Panc1 (cell line): Measurements from ENCODE around the gene SLC7A7. TPM values are rescaled to one million over a fixed set of nuclear protein-coding genes. Genes with fewer than 3 reads are reported as not detected.
"Not testable (repeated sequence)": the region's sequence is repeated elsewhere in the genome, so short reads cannot be mapped to it uniquely, and the experiment has no call there.

ENCODE experiments used
- ATAC-seq: fragments of 200-7000 bp; cut with Tn5 transposase; 2 replicates; pipeline ENCODE4 v1.9.1; 2020; ENCODE audit warnings: mild to moderate bottlenecking, moderate library complexity
- BruUV-seq: library from RNA; stranded (reverse); fragments of 400-500 nt; replicated peaks from 2 replicates; lab custom pipeline; 2021; lab: Mats Ljungman, UMichigan
- CTCF ChIA-PET: fragments of 300-600 bp; sonication (Branson Sonifier 250); formaldehyde crosslinking; loops from one replicate; lab custom pipeline; 2022; ENCODE audit warnings: antibody characterized with exemption; lab: Charles Lee
- POLR2A ChIA-PET: fragments of 300-600 bp; sonication (Branson Sonifier 250); formaldehyde crosslinking; loops from one replicate; lab custom pipeline; 2022; ENCODE audit warnings: antibody characterized with exemption; lab: Charles Lee
- DNase-seq: peaks from one replicate; pipeline ENCODE4 v3.0.0-alpha.2; 2010; ENCODE audit warnings: low read depth, low spot score
- H3K27ac ChIP-seq: 2 replicates; pipeline ENCODE4 v1.5.1; 2011; ENCODE audit warnings: mild to moderate bottlenecking, low read length, inconsistent platforms
- H3K27me3 ChIP-seq: fragments of 200-500 bp; sonication (Bioruptor generic); 2 replicates; pipeline ENCODE4 v1.6.0; 2014; ENCODE audit warnings: low read length, inconsistent platforms; ENCODE audit not compliant: control insufficient read depth, insufficient read depth
- H3K36me3 ChIP-seq: fragments of 200-500 bp; sonication (Bioruptor generic); 2 replicates; pipeline ENCODE4 v1.5.1; 2014; ENCODE audit warnings: inconsistent platforms, mild to moderate bottlenecking, low read length, moderate library complexity; ENCODE audit not compliant: control insufficient read depth, insufficient read depth
- H3K4me1 ChIP-seq: 2 replicates; pipeline ENCODE4 v1.5.1; 2011; ENCODE audit warnings: inconsistent platforms, mild to moderate bottlenecking, low read length, moderate library complexity; ENCODE audit not compliant: control insufficient read depth, insufficient read depth
- H3K4me3 ChIP-seq, 2 experiments: 2 replicates each; pipeline ENCODE4 v1.5.1; 2011 to 2012; ENCODE audit warnings: low read depth in 2 of 2, low read length in 2 of 2, mild to moderate bottlenecking in 2 of 2, inconsistent platforms in 1 of 2, moderate library complexity in 1 of 2
- H3K9me3 ChIP-seq: fragments of 200-500 bp; sonication (Bioruptor generic); 2 replicates; pipeline ENCODE4 v1.5.1; 2014; ENCODE audit warnings: low read depth, mild to moderate bottlenecking, inconsistent platforms, low read length, moderate library complexity; ENCODE audit not compliant: control insufficient read depth, insufficient read depth
- CTCF ChIP-seq: fragments of 450-650 bp; IDR thresholded peaks from 2 replicates; pipeline ENCODE4 v1.5.1; 2017; ENCODE audit warnings: mild to moderate bottlenecking
- POLR2AphosphoS5 ChIP-seq: IDR thresholded peaks from 2 replicates; pipeline ENCODE4 v1.6.1; 2012; ENCODE audit warnings: mild to moderate bottlenecking, low read depth, low read length, moderate library complexity
- REST ChIP-seq, 2 experiments: IDR thresholded peaks; 2 replicates each; pipeline ENCODE4 v1.6.1; 2011 to 2012; ENCODE audit warnings: low read depth in 2 of 2, control low read depth in 1 of 2, low read length in 1 of 2, mild to moderate bottlenecking in 1 of 2, moderate library complexity in 1 of 2; ENCODE audit not compliant: insufficient read depth in 1 of 2
- SIN3A ChIP-seq: IDR thresholded peaks from 2 replicates; pipeline ENCODE4 v1.6.1; 2012; ENCODE audit warnings: low read depth, mild to moderate bottlenecking, low read length, moderate library complexity, borderline replicate concordance; ENCODE audit not compliant: insufficient read depth
- TCF7L2 ChIP-seq: IDR thresholded peaks from 2 replicates; pipeline ENCODE4 v1.6.1; 2011; ENCODE audit warnings: mild to moderate bottlenecking, low read depth, low read length, inconsistent platforms
- in situ Hi-C: cut with HindIII; loops from 2 replicates; pipeline ENCODE4 v1.10.0; 2016; ENCODE audit warnings: low sequenced_read_pairs, low pct_unique_long_range_greater_than_20kb
- intact Hi-C: fragments of 100-400 bp; cut with micrococcal nuclease; formaldehyde crosslinking; loops from one replicate; pipeline ENCODE4 v1.10.0; 2022; ENCODE audit not compliant: unreplicated experiment
- total RNA-seq: library from RNA; stranded (reverse); gene quantifications from one replicate; pipeline ENCODE4 v1.2.1, GENCODE V29; 2021; ENCODE audit not compliant: unreplicated experiment

Gene SLC7A7
- total RNA-seq, 1 experiment from 2014 or later = 0.85 TPM

- Histone ChIP-seq H3K4me3 (no peak overlapping the region), H3K4me1 (no peaks in the 10 kb centered on the region), H3K9me3 (no peaks in the 10 kb centered on the region), H3K27me3 (no peaks in the 10 kb centered on the region; the same call in 1 of the 2 replicates), H3K27ac (no peak overlapping the region), H3K36me3 (no peaks in the 10 kb centered on the region)
- BruUV-seq = no TSS peak
- intact Hi-C loops (no loop called here), in situ Hi-C loops (no loop called here)
- TF ChIP-seq CTCF (no peak), SIN3A (no peak), POLR2AphosphoS5 (no peak), TCF7L2 (no peak), REST (IDR thresholded peaks at IDR 0.05; ENCODE audit: insufficient read depth in 1 of 2, low read depth in 2 of 2, low read length in 1 of 2) (no peak)
- CTCF ChIA-PET = no interaction called here
- ATAC-seq (no peak), DNase-seq (no peak)
- POLR2A ChIA-PET = interaction anchor here (0.6 kb wide), 1 partner anchor 14 kb away, joined by 3 read pairs; no protein-coding TSS in a partner anchor
Measured at GRCh38 chr14:22793976-22794375, 21.3 kb downstream of the SLC7A7 start.

DNA sequence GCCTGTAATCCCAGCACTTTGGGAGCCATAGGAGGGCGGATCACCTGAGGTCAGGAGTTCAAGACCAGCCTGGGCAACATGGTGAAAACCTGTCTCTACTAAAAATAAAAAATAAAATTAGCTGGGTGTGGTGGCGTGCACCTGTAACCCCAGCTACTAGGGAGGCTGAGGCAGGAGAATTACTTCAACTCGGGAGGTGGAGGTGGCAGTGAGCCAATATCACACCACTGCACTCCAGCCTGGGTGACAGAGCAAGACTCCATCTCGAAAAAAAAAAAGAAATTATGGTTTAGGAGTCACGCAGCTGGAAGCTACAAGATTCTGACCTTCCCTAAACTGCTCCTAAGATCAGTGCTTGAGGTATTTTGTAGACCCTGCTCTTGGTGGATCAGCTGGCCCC lies 21.7 kb downstream of the SLC7A7 start:
- H3K4me1 ChIP-seq, H3K4me3 ChIP-seq, H3K36me3 ChIP-seq, CTCF ChIA-PET, intact Hi-C loops, H3K27me3 ChIP-seq, ATAC-seq, H3K9me3 ChIP-seq, BruUV-seq, DNase-seq, H3K27ac ChIP-seq, in situ Hi-C loops: not testable (repeated sequence)
- POLR2A ChIA-PET = interaction anchor here (0.6 kb wide), 1 partner anchor 14 kb away, joined by 3 read pairs; no protein-coding TSS in a partner anchor

- POLR2A ChIA-PET = interaction anchor here (0.6 kb wide), 1 partner anchor 99 kb away, joined by 4 read pairs; no protein-coding TSS in a partner anchor
- CTCF ChIA-PET = no interaction called here
- in situ Hi-C loops (no loop called here), intact Hi-C loops (no loop called here)
- Histone ChIP-seq H3K4me3 (no peak overlapping the region), H3K9me3 (no peaks in the 10 kb centered on the region), H3K27me3 (no peaks in the 10 kb centered on the region), H3K27ac (no peak overlapping the region), H3K4me1 (no peaks in the 10 kb centered on the region), H3K36me3 (no peaks in the 10 kb centered on the region)
- TF ChIP-seq REST (IDR thresholded peaks at IDR 0.05; ENCODE audit: insufficient read depth in 1 of 2, low read depth in 2 of 2, low read length in 1 of 2) = no peak
- TF ChIP-seq CTCF = no peak
- TF ChIP-seq POLR2AphosphoS5 = no peak
- no peak for TF ChIP-seq TCF7L2
- TF ChIP-seq SIN3A = no peak
- BruUV-seq = no TSS peak
- no peak for ATAC-seq
- no peak for DNase-seq
Measured at GRCh38 chr14:22792158-22792557, 23.1 kb downstream of the SLC7A7 start.
